ENCODE data around the gene B4GALNT3.

Gene B4GALNT3

GRCh38 chr12:539540-540310 is 80.0 kb downstream of the B4GALNT3 start:
- no peak for DNase-seq (ENCODE audit: low read depth)

- DNase-seq (ENCODE audit: low read depth): no peak
Observed at GRCh38 chr12:541676-542324, 82.1 kb downstream of the B4GALNT3 start.

GRCh38 chr12:542395-543113 is 82.8 kb downstream of the B4GALNT3 start:
- no peak for DNase-seq (ENCODE audit: low read depth)

DNA sequence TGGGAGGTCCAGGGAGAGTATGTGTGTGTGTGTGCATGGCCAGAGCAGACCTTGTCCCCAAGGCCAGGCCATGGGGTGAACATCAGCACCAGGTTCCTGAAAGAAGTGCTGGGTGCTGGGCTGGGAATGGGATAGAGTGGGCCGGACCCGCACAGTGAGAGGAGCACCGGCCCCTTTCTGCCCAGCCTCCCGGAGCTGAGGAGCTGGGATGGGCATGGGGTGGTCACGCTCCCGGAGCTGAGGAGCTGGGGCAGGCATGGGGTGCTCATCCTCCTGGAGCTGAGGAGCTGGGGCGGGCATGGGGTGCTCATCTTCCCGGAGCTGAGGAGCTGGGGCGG is 83.3 kb downstream of the B4GALNT3 start:
- DNase-seq (ENCODE audit: low read depth): no peak

- DNase-seq (ENCODE audit: low read depth): no peak
Observed at GRCh38 chr12:544142-544541, 84.4 kb downstream of the B4GALNT3 start.

GRCh38 chr12:544941-545635 is 85.3 kb downstream of the B4GALNT3 start:
- no peak for DNase-seq (ENCODE audit: low read depth)

GRCh38 chr12:545835-546234 is 86.1 kb downstream of the B4GALNT3 start:
- DNase-seq (ENCODE audit: low read depth): no peak

DNA sequence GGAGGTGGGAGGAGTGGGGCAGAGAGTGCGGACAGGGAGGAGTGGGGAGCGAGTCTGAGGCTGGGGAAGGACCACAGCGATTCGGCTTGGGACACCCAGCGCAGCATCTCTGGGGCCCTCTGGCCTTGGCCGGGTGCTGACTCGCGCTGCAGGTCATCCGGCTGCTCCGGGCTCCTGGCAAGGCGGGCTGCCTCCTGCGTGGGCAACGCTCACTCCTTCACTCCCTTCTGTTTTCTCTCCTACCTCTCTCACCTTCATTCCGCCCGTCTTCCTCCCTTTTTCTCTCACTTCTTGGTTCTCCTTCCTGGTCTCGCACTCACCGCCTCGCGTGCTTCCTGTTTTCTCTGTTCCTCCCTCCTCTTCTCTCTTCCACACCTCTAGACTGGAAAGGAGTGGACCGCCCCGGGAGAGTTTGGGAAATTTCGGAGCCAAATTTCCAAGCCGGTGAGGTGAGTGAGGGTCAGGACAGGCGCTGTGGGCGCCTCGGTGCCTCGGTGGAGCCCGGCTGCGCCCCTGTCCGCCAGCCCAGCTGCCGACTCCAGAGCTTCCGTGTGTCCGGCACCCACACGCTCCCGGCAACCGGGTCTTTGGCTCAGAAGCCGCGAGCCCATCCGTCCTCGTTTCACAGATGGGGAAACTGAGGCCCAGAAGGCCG is 86.7 kb downstream of the B4GALNT3 start:
- DNase-seq (ENCODE audit: low read depth): no peak

- DNase-seq (ENCODE audit: low read depth): no peak
Observed at GRCh38 chr12:546920-547845, 87.4 kb downstream of the B4GALNT3 start.

DNA sequence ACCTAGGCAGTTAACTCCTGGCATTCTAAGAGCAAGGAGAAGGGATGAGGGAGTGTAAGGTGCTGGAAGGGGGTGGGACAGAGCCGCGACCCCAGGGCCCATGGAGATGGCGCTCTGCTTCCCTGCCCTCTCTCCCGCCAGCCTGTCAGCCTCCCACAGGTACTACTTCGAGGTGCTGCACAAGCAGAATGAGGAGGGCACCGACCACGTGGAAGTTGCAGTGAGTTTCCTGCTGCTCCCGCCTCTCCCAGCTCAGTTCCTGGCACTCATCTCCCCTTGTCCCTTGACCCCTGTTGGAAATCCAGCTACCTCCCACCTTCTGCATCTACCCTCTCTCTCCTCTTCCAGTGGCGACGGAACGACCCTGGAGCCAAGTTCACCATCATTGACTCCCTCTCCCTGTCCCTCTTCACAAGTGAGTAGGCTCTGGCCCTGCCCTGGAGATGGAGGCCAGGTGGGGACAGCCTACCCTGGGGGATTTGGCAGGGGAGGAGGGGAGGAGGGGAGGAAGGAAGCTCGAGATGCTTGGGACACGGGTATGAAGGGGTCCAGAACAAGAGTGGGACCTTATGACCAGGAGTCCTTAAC is 88.2 kb downstream of the B4GALNT3 start:
- no peak for DNase-seq (ENCODE audit: low read depth)

DNA sequence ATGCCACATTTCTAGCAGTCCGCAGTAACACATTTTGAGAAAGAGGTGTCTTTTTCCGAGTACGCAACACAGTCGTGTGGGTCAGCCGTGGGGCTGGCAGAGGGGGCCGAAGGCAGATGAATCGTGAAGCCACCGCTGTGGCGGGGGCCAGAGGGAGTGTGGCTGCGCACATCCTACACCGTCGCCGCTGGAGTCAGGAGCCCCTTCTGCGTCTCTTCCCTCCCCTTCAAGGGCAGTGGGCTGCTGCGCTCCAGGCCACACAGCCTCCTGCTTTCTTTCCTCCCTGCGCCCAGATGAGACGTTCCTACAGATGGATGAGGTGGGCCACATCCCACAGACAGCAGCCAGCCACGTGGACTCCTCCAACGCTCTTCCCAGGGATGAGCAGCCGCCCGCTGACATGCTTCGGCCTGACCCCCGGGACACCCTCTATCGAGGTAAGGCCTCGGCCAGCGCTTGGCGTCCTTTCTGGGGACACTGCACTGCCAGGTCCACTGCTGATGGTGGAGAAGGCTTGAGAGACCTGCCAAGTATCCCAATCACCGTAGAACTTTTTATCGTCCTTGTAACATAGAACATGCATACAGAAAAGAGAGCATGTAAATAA is 89.8 kb downstream of the B4GALNT3 start:
- no peak for DNase-seq (ENCODE audit: low read depth)

- no peak for DNase-seq (ENCODE audit: low read depth)
Observed at GRCh38 chr12:550473-551260, 90.9 kb downstream of the B4GALNT3 start.

- no peak for DNase-seq (ENCODE audit: low read depth)
Observed at GRCh38 chr12:552466-552865, 92.7 kb downstream of the B4GALNT3 start.

- DNase-seq (ENCODE audit: low read depth): no peak
Observed at GRCh38 chr12:553216-554000, 93.7 kb downstream of the B4GALNT3 start.

GRCh38 chr12:554001-554285 is 94.2 kb downstream of the B4GALNT3 start:
- DNase-seq (ENCODE audit: low read depth): no peak

- DNase-seq (ENCODE audit: low read depth): no peak
Observed at GRCh38 chr12:556498-556897, 96.8 kb downstream of the B4GALNT3 start.

DNA sequence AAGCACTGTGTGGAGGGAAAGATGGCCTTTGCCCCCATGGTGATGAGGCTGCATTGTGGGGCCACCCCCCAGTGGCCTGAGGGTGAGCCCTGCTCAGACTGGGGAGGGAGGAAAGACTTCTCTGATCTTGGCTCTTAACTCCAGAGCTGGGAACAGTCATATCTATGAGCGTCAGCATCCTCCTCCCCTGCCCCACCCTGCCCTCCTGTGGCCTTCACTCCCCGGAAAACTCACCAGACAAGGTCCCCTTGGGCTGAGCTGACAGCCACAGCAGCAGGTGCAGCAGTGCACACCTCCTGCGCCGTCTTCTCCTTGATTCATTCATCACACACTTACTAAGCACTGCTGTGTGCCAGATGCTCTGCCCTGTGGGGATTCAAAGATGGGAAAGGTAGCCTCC is 98.8 kb downstream of the B4GALNT3 start:
- DNase-seq (ENCODE audit: low read depth): no peak

DNA sequence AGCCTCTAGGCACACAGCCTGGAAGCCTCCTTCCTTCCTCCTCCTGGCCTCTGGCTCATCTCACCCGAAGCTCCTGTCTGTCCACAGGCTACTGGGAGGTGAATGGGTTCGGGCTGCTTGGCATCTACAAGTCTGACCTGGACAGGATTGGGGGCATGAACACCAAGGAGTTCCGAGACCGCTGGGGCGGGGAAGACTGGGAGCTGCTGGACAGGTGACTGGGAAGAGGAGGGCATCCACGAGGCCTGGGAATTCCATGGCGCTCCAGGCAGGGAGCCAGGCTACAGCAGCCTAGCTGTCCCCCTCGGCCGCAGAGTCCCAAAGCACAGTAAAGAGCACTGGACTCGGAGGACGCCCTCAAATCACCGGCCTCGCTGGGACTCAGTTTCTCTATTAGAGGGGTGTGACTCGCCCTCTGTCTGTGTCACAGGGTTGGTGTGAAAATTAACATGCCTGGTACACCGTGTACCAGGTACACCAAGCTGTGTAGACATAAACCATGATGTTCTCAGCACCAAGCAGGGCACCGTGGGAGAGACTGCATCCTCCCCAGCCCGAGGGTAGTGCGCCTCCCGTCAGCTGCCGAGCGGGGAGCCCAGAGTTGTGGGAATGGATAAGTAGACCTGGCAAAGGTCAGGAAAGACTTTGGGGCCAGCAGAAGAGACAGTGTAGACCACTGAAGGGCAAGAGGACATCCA is 99.6 kb downstream of the B4GALNT3 start:
- DNase-seq (ENCODE audit: low read depth): no peak
